HK-2 (cell line): Measurements from ENCODE around the gene MUC2.
A peak's percentile ranks its signal among the peaks of the same experiment; 100 is the strongest.

Source experiments
- DNase-seq: peaks from one replicate; pipeline ENCODE4 v3.0.0-alpha.2; 2018; ENCODE audit not compliant: unreplicated experiment

Gene MUC2

GRCh38 chr11:1036931-1037330, 37.7 kb upstream of the MUC2 start:
- DNase-seq = no peak

GRCh38 chr11:1037506-1038055, 37.1 kb upstream of the MUC2 start:
- DNase-seq = no peak

GRCh38 chr11:1038361-1038760, 36.3 kb upstream of the MUC2 start:
- DNase-seq = no peak

- DNase-seq = no peak
Observed at GRCh38 chr11:1038921-1039320, 35.8 kb upstream of the MUC2 start.

- DNase-seq = no peak
Observed at GRCh38 chr11:1039481-1040427, 34.9 kb upstream of the MUC2 start.

GRCh38 chr11:1040428-1041148, 34.1 kb upstream of the MUC2 start:
- DNase-seq = no peak

GRCh38 chr11:1041149-1041467, 33.6 kb upstream of the MUC2 start:
- DNase-seq = no peak

GRCh38 chr11:1041471-1041870, 33.2 kb upstream of the MUC2 start:
- DNase-seq = no peak

GRCh38 chr11:1041936-1042608, 32.6 kb upstream of the MUC2 start:
- no peak for DNase-seq

- no peak for DNase-seq
Observed at GRCh38 chr11:1042626-1043562, 31.8 kb upstream of the MUC2 start.

GRCh38 chr11:1043563-1044096, 31.0 kb upstream of the MUC2 start:
- no peak for DNase-seq

GRCh38 chr11:1044160-1044559, 30.5 kb upstream of the MUC2 start:
- no peak for DNase-seq

- DNase-seq = no peak
Observed at GRCh38 chr11:1047595-1048156, 27.0 kb upstream of the MUC2 start.

GRCh38 chr11:1048375-1049070, 26.2 kb upstream of the MUC2 start:
- no peak for DNase-seq

GRCh38 chr11:1049071-1049405, 25.6 kb upstream of the MUC2 start:
- no peak for DNase-seq

GRCh38 chr11:1049431-1049891, 25.2 kb upstream of the MUC2 start:
- no peak for DNase-seq

GRCh38 chr11:1049911-1050580, 24.6 kb upstream of the MUC2 start:
- DNase-seq = no peak

GRCh38 chr11:1050581-1051355, 23.9 kb upstream of the MUC2 start:
- peak; percentile 70 for DNase-seq
